ENCODE results near the gene IGFBP1. TPM values are rescaled to one million over a fixed set of nuclear protein-coding genes. Genes with fewer than 3 reads are reported as not detected.

Gene IGFBP1
- total and polyA plus RNA-seq, 2 of the 13 experiments (the other 11 are each of a cell fraction or from before 2014, with no cell fraction given) = 5.4 to 885 TPM

DNA sequence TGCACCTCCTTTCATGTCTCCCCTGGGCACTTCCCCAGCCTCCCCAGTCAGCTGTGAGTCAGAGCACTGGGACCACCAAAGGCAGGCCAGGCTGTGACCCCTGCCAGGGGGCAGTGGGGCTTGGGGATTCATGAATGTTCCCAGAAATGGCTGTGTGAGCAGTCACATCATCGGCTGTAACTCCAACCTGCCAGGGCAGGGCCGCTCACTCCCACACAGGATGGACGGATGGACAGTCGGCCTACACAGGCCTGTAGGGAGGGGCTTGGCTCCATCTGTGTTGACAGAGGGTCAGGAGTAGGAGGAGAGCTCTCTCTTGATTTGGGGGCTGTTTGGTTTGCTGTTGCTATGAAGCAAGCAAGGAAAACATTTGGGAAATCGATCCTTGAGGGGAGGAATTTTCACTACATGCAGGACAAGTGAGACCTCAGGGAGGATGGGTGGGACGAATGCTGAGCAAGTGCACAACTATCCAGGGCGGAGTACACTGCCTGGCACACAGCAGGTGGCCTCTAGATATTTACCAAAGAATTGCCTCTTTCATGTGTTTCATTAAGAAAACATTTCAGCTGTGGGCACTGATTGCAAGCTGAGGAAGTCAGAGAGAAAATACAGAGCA, 2.9 kb upstream of the IGFBP1 start (continued):
- TF ChIP-seq ASH2L (IDR thresholded peaks at IDR 0.05; ENCODE audit: insufficient read length, low read depth, low read length) (peak; percentile 71), TBX2 (CRISPR knock-in tag; IDR thresholded peaks at IDR 0.05; ENCODE audit: borderline replicate concordance) (peak; percentile 98), ZNF562 (CRISPR knock-in tag; IDR thresholded peaks at IDR 0.05; ENCODE audit: borderline replicate concordance) (no peak), ZNF816 (CRISPR knock-in tag; IDR thresholded peaks at IDR 0.05; ENCODE audit: borderline replicate concordance) (peak; percentile 82), ZNF83 (CRISPR knock-in tag; IDR thresholded peaks at IDR 0.05; ENCODE audit: borderline replicate concordance) (no peak), RFXANK (CRISPR knock-in tag; IDR thresholded peaks at IDR 0.05) (peak; percentile 89; the same call in 1 of the 2 replicates), HNF4G (IDR thresholded peaks at IDR 0.05; ENCODE audit: borderline replicate concordance, low read depth, low read length) (peak; percentile 51; the same call in 1 of the 2 replicates), HNF4G (CRISPR knock-in tag; IDR thresholded peaks at IDR 0.05; ENCODE audit: borderline replicate concordance, low read depth) (no peak; the same call in 1 of the 2 replicates), SRF (IDR thresholded peaks at IDR 0.05; ENCODE audit: low read depth, low read length) (peak; percentile 38; the same call in 1 of the 2 replicates), KLF9 (CRISPR knock-in tag; IDR thresholded peaks at IDR 0.05; ENCODE audit: low read depth) (peak; percentile 68; the same call in 1 of the 2 replicates), PRMT3 (CRISPR knock-in tag; IDR thresholded peaks at IDR 0.05; ENCODE audit: borderline replicate concordance, low read depth) (no peak), ZFP90 (CRISPR knock-in tag; IDR thresholded peaks at IDR 0.05; ENCODE audit: borderline replicate concordance) (peak; percentile 65; the same call in 1 of the 2 replicates), KAT2B (IDR thresholded peaks at IDR 0.05; ENCODE audit: borderline replicate concordance, low read depth, low read length) (peak; percentile 60; the same call in 1 of the 2 replicates), MED8 (CRISPR knock-in tag; IDR thresholded peaks at IDR 0.05; ENCODE audit: insufficient replicate concordance) (peak; percentile 97), ZNF570 (CRISPR knock-in tag; IDR thresholded peaks at IDR 0.05; ENCODE audit: borderline replicate concordance) (no peak), POLR2A (IDR thresholded peaks at IDR 0.05; ENCODE audit: insufficient read depth in 1 of 2, low read depth in 2 of 2, low read length in 2 of 2) (peak in 1 of 2 experiments; percentile 61; a peak in 2 of 4 replicates), DNMT3B (CRISPR knock-in tag; conservative IDR thresholded peaks at IDR 0.05) (no peak), JUN (CRISPR knock-in tag; IDR thresholded peaks at IDR 0.05) (peak; percentile 96)
- TF ChIP-seq, protein P1, sequence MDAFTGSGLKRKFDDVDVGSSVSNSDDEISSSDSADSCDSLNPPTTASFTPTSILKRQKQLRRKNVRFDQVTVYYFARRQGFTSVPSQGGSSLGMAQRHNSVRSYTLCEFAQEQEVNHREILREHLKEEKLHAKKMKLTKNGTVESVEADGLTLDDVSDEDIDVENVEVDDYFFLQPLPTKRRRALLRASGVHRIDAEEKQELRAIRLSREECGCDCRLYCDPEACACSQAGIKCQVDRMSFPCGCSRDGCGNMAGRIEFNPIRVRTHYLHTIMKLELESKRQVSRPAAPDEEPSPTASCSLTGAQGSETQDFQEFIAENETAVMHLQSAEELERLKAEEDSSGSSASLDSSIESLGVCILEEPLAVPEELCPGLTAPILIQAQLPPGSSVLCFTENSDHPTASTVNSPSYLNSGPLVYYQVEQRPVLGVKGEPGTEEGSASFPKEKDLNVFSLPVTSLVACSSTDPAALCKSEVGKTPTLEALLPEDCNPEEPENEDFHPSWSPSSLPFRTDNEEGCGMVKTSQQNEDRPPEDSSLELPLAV (CRISPR knock-in tag; conservative IDR thresholded peaks at IDR 0.05; ENCODE audit: low read depth) = no peak
- TF ChIP-seq, protein P2, sequence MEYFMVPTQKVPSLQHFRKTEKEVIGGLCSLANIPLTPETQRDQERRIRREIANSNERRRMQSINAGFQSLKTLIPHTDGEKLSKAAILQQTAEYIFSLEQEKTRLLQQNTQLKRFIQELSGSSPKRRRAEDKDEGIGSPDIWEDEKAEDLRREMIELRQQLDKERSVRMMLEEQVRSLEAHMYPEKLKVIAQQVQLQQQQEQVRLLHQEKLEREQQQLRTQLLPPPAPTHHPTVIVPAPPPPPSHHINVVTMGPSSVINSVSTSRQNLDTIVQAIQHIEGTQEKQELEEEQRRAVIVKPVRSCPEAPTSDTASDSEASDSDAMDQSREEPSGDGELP (IDR thresholded peaks at IDR 0.05; ENCODE audit: borderline replicate concordance, low read depth) = peak; percentile 99
- TF ChIP-seq, protein P3, sequence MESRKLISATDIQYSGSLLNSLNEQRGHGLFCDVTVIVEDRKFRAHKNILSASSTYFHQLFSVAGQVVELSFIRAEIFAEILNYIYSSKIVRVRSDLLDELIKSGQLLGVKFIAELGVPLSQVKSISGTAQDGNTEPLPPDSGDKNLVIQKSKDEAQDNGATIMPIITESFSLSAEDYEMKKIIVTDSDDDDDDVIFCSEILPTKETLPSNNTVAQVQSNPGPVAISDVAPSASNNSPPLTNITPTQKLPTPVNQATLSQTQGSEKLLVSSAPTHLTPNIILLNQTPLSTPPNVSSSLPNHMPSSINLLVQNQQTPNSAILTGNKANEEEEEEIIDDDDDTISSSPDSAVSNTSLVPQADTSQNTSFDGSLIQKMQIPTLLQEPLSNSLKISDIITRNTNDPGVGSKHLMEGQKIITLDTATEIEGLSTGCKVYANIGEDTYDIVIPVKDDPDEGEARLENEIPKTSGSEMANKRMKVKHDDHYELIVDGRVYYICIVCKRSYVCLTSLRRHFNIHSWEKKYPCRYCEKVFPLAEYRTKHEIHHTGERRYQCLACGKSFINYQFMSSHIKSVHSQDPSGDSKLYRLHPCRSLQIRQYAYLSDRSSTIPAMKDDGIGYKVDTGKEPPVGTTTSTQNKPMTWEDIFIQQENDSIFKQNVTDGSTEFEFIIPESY (CRISPR knock-in tag; IDR thresholded peaks at IDR 0.05) = peak; percentile 60
- TF ChIP-seq, protein P4, sequence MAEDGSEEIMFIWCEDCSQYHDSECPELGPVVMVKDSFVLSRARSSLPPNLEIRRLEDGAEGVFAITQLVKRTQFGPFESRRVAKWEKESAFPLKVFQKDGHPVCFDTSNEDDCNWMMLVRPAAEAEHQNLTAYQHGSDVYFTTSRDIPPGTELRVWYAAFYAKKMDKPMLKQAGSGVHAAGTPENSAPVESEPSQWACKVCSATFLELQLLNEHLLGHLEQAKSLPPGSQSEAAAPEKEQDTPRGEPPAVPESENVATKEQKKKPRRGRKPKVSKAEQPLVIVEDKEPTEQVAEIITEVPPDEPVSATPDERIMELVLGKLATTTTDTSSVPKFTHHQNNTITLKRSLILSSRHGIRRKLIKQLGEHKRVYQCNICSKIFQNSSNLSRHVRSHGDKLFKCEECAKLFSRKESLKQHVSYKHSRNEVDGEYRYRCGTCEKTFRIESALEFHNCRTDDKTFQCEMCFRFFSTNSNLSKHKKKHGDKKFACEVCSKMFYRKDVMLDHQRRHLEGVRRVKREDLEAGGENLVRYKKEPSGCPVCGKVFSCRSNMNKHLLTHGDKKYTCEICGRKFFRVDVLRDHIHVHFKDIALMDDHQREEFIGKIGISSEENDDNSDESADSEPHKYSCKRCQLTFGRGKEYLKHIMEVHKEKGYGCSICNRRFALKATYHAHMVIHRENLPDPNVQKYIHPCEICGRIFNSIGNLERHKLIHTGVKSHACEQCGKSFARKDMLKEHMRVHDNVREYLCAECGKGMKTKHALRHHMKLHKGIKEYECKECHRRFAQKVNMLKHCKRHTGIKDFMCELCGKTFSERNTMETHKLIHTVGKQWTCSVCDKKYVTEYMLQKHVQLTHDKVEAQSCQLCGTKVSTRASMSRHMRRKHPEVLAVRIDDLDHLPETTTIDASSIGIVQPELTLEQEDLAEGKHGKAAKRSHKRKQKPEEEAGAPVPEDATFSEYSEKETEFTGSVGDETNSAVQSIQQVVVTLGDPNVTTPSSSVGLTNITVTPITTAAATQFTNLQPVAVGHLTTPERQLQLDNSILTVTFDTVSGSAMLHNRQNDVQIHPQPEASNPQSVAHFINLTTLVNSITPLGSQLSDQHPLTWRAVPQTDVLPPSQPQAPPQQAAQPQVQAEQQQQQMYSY (CRISPR knock-in tag; IDR thresholded peaks at IDR 0.05) = no peak

Measured in HepG2 (cell line).